HG03159 (cell line): Measurements from ENCODE around the gene SLFNL1.

ENCODE experiments used
- ATAC-seq: cut with Tn5 transposase; IDR thresholded peaks from one replicate; pipeline ENCODE4 v1.9.1; 2021; ENCODE audit warnings: mild to moderate bottlenecking, moderate library complexity; ENCODE audit not compliant: unreplicated experiment

The SLFNL1 gene

DNA sequence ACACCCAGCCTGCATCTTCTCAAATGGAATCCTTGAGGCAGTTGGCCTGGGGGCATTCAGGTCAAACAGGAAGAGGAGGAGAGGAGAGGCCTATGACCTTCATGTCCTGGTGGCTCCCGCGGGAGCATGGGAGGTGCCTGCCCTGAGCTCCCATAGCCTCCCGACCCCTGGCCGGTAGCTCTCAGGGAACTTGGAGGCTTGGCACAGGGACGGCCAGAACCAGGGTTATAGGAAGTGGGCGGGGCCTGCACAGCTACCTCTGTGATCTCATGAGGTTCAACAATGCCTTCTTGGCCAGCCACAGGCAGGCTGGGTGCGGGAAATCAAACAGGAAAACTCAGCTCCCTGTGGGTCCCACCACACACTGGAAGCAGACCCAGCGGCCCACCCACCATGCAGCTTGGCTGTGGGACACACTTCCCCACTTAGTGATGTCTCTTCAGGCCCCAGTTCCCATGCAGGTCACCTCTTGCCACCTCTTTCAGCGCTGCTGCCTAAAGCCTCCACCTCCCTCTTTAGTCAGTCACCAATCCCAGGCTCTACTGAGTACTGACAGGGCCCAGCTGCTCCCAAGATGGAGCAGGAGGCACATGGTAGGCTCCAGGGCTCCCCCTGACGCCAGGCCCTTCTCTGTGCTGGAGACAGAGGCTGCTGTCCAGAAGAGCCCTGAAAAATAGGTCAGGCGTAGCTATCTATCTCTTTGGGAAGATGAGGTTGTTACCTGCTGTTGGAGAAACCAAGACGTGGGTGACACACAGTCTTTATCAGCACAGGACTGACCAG is at the start of gene SLFNL1:
TSS of gene SLFNL1 (minus strand) at position 200 of the 783 bp plus-strand sequence. CDS start 1,065 bp downstream, outside the sequence.
- ATAC-seq = no peak

- no peak for ATAC-seq
Measured at GRCh38 chr1:41056907-41057306, 35.4 kb upstream of the SLFNL1 start.

DNA sequence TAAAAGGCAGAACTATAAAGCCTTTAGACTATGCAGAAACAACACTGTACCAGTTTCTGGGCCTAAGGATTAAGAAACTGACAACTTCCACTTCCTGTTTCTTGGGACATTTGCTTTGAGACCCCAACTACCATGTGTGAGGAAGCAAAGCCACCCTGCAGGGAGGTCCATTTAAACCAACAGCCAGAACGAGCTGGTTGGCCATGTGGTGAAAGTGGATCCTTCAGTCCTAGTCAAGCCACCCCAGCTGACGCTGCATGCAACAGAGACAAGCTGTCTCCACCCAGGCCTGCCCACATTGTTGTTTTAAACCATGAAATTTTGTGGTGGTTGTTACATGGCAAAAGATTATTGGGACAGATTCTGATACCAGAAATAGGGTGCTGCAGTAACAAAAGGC is 31.8 kb upstream of the SLFNL1 start:
- ATAC-seq = no peak

GRCh38 chr1:41051022-41051421 is 29.5 kb upstream of the SLFNL1 start:
- no peak for ATAC-seq

DNA sequence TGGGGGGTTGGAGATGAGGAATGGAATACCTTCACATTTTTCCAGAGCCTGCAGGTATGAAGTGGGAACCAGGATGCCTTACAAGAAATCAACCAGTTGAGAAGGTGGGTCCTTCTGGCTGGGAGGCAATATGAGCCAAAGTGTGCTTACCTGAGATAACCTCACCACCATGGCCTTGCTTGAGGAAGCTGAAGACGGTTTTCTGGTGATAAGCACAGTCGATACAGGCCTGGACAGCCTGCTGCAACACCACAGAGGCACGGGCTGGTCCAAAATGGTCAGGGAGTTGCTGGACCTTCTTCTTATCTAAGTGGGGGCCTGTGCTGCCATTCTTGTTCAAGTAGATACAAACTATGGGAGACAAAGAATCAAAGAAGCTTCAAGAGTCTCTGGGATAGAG is 27.0 kb upstream of the SLFNL1 start:
- no peak for ATAC-seq

DNA sequence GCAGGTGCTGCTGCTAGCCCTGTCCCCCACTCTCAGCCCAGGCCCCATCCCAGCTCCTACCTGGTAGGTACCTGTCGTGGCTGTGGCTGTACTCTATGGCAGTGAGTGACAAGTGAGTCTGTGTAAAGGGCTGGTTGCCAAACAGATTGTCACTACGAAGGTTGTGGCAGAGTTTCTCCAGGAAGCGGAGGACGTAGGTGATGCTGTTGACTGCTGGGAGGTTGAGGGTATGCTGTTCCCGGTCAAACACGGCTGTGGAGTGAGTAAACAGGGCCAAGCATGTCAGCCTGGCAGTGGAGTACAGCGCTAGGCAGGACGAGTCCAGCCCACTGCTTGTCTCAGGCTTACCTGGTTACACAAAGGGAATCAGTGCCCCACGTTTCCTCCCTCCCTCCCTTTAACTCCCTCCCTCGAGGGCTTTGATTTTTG is 24.8 kb upstream of the SLFNL1 start:
- ATAC-seq = no peak

DNA sequence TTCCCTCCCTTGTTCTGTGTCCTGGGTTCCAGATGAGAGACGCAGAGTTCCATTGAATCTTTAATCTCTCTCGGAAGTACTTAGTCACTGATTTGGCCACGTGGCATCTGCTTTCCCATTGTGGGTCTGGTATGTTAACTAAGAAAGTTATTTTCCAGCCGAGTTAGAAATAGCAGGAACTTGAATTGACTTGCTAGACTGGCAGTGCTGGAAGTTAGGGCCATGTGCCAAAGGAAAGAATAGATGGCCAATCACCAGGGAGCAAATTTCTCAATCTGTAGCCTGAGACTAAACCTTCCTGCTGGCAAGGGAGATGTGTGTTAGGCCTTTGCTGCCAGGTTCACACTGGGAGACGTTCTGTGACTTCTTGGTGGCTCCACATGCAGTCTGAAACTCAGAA is 24.2 kb upstream of the SLFNL1 start:
- no peak for ATAC-seq

- no peak for ATAC-seq
Measured at GRCh38 chr1:41044187-41044586, 22.7 kb upstream of the SLFNL1 start.

DNA sequence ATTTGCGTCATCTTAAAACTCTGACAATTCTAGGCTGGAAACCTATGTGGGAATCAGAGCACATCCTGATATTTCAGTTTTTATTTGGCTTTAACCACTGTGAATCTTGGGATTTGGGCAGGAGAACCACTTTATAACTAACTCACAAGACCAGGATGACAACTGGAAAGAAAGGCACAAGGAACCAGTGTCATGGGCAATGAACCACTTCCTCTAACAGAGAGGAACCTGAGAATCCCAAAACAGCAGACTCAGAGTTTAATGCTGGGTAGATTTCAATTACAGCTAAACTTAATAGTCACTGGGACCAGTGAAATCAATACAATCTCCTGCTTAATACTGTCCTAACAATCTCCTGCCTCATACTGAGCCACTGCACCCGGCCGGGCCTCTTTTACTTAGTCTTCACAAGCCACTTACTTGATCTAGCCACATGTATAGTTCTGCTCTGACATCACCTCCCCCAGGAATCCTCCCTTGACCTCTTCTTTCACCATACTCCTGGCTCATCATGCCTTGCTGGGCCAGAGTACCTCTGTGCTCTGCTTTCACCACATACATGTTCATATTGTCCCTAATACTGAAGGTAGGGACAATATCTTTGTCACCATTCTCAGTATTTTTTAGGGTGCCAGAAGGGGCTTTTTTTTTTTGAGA is 20.2 kb upstream of the SLFNL1 start:
- ATAC-seq = no peak

DNA sequence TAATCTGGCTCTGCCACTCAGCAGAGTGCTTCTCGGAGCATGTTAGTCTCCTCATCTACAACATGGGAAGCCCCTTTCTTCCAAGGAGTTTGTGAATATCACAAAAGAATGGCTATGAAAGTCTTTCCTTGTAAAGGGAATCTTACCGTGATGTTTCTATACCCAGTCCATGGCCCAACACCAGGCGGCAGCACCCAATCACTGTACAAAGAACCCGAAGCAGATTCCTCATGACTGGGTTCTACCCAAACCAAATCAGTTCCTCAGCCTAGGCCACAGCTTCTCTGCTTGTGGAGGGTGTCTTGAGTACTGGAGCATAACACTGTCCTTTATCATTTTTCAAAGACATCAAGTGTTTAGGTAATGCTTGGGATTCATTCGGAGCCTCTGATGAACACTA is 16.6 kb upstream of the SLFNL1 start:
- no peak for ATAC-seq

DNA sequence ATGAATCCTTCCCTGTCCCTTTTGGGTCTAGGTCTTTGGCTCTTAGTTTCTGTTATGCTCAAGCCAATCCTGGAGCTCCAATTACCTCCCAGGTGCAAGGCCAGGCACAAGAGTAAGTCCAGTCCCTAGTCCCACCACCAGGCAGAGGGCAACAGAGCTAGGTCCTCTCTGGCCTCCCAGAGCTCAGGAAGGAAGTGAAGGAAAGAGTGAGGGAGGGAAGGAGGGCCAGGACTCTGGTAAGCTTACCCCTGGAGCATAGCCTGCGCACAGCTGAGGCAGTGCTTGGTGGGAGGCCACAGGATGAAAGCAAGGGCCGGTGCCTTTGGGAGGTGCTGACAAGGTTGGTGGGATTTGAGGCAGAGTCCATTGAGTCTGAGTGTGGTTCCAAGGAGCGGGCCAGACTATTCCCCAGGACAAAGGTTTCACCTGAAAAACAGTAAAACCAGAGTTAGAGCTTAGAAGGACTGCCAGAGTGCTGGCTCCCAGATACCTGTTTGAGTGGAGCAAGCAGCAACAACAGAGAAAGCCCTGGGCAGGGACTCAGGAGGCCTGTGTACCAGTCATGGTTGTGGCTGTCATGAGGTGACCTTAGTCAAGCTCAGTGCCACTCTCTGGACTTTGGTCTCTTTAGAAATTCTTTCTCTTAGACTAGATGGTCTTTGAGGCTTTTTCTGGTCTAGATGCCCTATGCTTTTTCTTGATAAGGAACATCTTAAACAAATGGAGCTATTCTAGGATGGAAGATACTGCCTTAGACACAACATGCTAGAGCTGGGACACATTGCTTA is 15.8 kb upstream of the SLFNL1 start:
- ATAC-seq = no peak

DNA sequence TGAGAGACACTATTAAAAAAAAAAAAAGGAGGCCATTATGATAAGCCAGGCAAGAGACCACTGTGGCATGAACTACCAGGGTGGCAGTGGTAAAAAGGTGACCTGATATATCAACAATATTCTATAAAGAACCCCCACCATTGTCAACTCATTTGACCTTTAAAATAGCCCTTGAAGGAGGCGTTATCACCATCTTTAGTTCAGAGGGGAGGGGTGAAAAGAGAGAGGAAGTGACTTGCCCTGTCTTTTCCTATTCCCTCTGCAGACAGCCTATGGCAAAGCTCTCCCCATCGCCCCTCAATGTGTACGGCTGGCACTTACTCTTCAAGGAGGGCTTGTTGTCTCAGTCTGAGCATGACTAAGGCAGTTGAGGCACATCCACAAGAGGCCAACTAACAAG is 11.7 kb upstream of the SLFNL1 start:
- no peak for ATAC-seq

DNA sequence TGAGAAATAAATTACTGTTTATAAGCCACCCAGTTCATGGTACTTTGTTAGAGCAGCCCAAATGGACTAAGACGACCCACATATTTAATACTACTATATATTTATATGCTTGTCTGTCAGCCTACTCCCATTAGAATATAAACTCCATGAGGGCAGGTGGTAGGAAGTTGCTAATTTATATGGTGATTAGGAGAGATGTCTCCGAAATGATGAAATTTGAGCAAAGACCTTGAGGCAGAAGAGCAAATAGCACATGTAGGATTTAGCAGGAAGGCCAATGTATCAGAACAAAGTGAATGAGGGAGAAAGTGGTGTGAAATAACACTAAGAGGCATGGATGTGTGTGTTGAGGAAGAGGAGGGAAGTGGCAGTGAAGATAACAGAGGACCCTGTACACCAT is 10.6 kb upstream of the SLFNL1 start:
- ATAC-seq = no peak

GRCh38 chr1:41030872-41031616 is 9.5 kb upstream of the SLFNL1 start:
- no peak for ATAC-seq

DNA sequence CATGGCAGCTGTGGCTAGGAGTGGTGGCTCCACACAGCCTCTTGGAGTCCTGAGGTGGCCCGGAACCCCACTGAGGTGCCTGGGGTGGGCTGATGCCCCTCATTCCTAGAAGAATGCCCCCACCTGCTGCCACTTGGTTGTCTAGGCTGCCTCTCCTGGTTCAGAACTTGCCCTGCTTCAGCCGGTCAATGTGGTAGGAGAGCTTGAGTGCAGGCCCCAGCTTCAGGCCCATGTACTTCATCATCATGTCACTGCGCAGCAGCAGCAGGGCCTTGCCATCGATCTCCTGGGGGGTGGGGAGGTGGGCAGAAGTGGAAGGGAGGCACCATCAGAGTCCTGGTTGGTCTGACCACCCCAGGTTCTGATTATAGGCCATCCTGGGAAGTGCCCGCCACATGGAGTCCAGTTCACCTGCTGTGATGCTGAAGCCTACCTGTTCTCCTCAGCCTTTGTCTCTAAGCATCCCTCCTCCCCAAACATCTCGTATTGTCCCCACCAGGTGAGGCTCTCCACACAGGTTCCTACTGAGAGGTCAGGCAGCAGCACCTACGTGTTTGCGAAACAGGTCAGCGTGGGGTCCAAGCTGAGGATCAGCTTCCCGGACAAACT is 6.6 kb upstream of the SLFNL1 start:
- ATAC-seq = no peak

DNA sequence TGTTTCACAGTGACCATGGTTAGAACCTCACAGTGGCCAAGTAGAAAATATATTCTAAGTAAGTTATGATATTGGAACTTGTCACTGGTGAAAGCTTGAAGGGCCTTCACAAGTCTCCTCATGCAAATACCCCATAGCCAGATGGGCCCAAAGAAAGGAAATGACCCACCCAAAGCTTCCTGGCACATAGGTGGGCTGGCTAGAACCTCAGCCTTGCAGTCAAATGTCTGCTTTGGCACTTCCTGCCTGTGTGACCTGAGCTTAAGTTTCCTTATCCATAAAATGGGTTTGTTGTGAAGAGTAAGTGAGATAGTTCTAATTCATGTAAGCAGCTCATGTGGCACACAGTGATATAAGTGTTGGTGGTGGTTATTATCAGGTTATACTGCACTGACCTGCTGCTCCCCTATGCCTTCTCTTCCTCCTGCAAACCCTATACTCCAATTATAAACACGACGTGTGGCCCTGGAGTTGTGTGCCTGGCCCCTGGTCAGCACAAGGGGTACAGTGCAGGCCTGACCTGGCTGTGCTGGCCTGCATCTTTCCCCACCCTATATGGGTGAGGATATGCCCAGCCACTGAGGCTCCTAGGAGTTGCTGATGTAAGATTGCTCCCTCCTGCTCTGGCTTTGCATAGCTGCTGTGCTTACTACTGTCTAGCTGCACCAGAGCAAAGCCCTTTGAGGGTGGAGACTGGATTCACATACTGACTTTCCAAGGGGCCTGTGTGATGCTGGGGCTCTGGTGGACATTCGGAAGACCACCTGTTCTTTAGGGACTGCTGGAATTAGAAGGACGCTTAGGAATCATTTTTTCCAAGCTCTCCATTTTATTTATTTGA is 4.7 kb upstream of the SLFNL1 start:
- ATAC-seq = no peak

GRCh38 chr1:41024953-41025352 is 3.4 kb upstream of the SLFNL1 start:
- no peak for ATAC-seq

DNA sequence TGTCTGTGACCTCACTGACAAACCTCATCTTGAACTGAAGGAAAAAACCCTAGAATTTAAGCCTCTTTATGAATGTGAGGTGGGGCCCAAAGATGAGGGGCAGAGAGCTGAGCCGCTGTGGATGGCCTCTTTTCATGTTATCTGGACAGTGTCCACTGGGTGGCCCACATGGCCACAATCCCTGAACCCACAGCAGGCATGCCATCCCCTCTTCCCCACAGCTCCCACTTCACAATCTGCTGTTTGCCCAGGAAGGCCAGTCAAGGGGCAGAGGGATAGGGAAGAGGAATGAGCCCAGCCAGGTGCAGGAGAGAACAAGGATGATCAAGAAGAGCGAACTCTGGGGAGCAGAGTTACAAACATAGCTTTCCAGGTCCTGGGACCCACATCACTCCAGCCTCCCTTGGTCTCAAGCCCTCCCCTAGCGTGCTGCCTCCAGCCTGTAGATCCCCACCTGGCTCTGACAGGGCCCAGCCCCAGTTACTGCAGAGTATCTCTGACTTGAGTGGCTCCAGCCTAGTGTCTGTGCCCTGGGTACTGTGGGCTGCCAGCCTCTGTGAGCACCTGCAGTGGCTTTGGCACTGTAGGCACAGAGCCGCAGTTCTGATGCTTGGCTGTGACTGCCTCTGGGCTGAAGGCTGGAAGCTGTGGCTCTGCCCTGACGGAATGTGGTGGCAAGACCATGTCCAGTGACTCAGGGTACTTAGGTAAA is 1.9 kb upstream of the SLFNL1 start:
- ATAC-seq = no peak

- ATAC-seq = no peak
Measured at GRCh38 chr1:41022424-41022823, 899 bp upstream of the SLFNL1 start.
